ENCODE measurements around the gene DGKA. TPM values are rescaled to one million over a fixed set of nuclear protein-coding genes. Genes with fewer than 3 reads are reported as not detected.
"Not testable (repeated sequence)": the region's sequence is repeated elsewhere in the genome, so short reads cannot be mapped to it uniquely, and the experiment has no call there.

The DGKA gene
- total RNA-seq, 2 donors from 2014 or later = 74.9 to 161 TPM

DNA sequence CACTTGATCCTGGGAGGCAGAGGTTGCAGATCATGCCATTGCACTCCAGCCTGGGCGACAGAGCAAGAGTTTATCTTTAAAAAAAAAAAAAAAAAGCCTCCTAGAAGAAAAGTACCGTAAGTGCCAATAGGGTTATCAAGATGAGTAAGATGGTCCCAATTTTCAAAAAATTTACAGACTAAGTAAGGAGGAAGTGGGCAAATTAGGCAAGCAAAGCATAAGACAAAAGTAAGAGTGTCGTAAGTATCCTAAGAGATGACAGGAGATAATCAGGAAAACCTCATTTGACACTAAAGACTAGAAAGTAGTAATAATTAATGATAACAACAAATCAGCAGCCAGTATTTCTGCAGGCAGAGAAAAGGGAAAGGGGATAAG is 15.5 kb upstream of the DGKA start:
- H3K27me3 ChIP-seq (replicated peaks; ENCODE audit: insufficient read depth) = no peaks in the 10 kb centered on the region
- no peaks in the 10 kb centered on the region for H3K9me3 ChIP-seq
- H3K4me3 ChIP-seq = no peak overlapping the region
- WGBS = 86% methylated on average over 3 of the region's 3 CpGs
- TF ChIP-seq POLR2A (IDR thresholded peaks at IDR 0.05) (no peak), POLR2AphosphoS5 (IDR thresholded peaks at IDR 0.05) (no peak)
- TF ChIP-seq, protein P1, sequence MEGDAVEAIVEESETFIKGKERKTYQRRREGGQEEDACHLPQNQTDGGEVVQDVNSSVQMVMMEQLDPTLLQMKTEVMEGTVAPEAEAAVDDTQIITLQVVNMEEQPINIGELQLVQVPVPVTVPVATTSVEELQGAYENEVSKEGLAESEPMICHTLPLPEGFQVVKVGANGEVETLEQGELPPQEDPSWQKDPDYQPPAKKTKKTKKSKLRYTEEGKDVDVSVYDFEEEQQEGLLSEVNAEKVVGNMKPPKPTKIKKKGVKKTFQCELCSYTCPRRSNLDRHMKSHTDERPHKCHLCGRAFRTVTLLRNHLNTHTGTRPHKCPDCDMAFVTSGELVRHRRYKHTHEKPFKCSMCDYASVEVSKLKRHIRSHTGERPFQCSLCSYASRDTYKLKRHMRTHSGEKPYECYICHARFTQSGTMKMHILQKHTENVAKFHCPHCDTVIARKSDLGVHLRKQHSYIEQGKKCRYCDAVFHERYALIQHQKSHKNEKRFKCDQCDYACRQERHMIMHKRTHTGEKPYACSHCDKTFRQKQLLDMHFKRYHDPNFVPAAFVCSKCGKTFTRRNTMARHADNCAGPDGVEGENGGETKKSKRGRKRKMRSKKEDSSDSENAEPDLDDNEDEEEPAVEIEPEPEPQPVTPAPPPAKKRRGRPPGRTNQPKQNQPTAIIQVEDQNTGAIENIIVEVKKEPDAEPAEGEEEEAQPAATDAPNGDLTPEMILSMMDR (IDR thresholded peaks at IDR 0.05) = no peak
- H3K36me3 ChIP-seq = no peaks in the 10 kb centered on the region
- H3K27ac ChIP-seq = peak overlapping the region in 1 of 2 donors; percentile 49
- intact Hi-C loops (cut with DNase I) = no loop called here
- DNase-seq (ENCODE audit: low spot score) = no peak
- H3K4me1 ChIP-seq (replicated peaks) = no peaks in the 10 kb centered on the region

DNA sequence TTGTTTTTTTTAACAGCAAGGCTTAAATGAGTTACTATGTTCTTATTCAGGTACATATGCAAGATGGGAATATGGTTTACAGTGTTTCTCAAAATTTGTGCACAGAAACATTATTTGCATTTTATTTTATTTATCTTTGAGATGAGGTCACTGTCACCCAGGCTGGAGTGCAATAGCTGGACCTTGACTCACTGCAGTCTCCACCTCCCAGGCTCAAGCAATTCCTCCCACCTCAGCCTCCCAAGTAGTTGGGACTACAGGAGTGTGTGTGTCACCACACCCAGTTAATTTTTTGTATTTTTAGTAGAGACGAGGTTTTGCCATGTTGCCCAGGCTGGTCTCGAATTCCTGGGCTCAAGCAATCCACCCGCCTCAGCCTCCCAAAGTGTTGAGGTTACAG is 11.9 kb upstream of the DGKA start:
- H3K9me3 ChIP-seq; H3K27me3 ChIP-seq (replicated peaks; ENCODE audit: insufficient read depth); H3K36me3 ChIP-seq; DNase-seq (ENCODE audit: low spot score); H3K4me3 ChIP-seq; intact Hi-C loops (cut with DNase I): not testable (repeated sequence)
- 86% methylated on average over 3 of the region's 3 CpGs for WGBS
- peak overlapping the region; percentile 63 to 75 for H3K27ac ChIP-seq
- peaks cover 12% of the 10 kb centered on the region for H3K4me1 ChIP-seq (replicated peaks)

DNA sequence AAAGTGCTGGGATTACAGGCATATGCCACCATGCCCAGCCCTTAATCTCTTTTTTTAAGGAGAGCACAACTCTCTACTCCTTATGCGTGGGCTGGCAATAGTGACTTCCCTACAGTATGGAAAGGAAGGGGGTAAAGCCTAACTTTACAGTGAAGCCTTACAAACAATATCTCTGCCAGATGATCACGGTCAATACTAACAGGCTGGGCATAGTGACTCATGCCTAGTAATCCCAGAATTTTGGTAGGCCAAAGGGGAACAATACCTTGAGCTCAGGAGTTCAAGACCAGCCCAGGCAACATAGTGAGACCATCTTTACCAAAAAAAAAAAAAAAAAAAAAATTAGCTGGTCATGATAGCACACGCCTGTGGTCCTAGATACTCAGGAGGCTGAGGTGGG is 8.8 kb upstream of the DGKA start:
- no peaks in the 10 kb centered on the region for H3K36me3 ChIP-seq
- no peak for DNase-seq (ENCODE audit: low spot score)
- TF ChIP-seq POLR2AphosphoS5 (IDR thresholded peaks at IDR 0.05) (no peak), POLR2A (IDR thresholded peaks at IDR 0.05) (no peak)
- TF ChIP-seq, protein P1 (IDR thresholded peaks at IDR 0.05) = no peak
- H3K27ac ChIP-seq = peak overlapping the region; percentile 58 to 75
- peaks cover 12% of the 10 kb centered on the region for H3K4me1 ChIP-seq (replicated peaks)
- WGBS = 90% methylated on average over 3 of the region's 3 CpGs
- no peaks in the 10 kb centered on the region for H3K27me3 ChIP-seq (replicated peaks; ENCODE audit: insufficient read depth)
- intact Hi-C loops (cut with DNase I) = no loop called here
- no peaks in the 10 kb centered on the region for H3K9me3 ChIP-seq
- no peak overlapping the region for H3K4me3 ChIP-seq

DNA sequence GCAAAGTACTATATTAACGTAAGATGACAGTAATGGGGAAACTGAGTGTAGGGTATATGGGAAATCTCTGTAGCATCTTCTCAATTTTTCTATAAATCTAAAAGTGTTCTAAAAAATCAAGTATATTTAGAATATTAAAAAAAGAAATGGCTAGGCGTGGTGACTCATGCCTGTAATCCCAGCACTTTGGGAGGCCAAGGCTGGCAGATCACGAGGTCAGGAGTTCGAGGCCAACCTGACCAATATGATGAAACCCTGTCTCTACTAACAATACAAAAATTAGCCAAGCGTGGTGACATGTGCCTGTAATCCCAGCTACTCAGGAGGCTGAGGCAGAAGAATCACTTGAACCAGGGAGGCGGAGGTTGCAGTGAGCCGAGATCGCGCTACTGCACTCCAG is 7.3 kb upstream of the DGKA start:
- Histone ChIP-seq H3K27ac (peak overlapping the region in 1 of 2 donors; percentile 94), H3K4me1 (replicated peaks) (peaks cover 12% of the 10 kb centered on the region)
- WGBS = 97% methylated on average over 9 of the region's 9 CpGs
- H3K9me3 ChIP-seq; H3K27me3 ChIP-seq (replicated peaks; ENCODE audit: insufficient read depth); intact Hi-C loops (cut with DNase I); H3K4me3 ChIP-seq; H3K36me3 ChIP-seq; DNase-seq (ENCODE audit: low spot score): not testable (repeated sequence)

DNA sequence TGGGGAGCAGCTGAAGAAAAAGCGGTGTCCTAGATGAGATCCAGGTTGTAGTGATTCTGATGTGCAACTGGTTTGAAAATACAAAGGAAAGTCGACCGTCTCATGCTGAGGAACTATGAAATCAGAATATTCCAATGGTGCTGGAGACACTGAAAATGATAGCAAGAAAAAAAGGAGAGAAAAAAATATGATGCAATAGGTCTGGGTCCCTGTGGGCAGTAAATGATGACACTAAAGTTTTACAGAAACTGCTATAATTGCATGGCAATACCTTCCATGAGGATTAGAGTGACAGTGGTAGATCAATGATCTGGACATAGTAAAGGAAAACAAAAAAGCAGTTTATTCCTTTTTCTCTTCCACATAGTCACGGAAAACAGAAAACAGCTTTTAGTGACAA is 5.6 kb upstream of the DGKA start:
- peaks cover 12% of the 10 kb centered on the region for H3K4me1 ChIP-seq (replicated peaks)
- TF ChIP-seq POLR2AphosphoS5 (IDR thresholded peaks at IDR 0.05) (no peak), POLR2A (IDR thresholded peaks at IDR 0.05) (no peak)
- TF ChIP-seq, protein P1 (IDR thresholded peaks at IDR 0.05) = no peak
- H3K36me3 ChIP-seq = no peaks in the 10 kb centered on the region
- H3K9me3 ChIP-seq = no peaks in the 10 kb centered on the region
- intact Hi-C loops (cut with DNase I) = loop anchor here (5.0 kb wide), 2 partner anchors 108 to 198 kb away; partner anchors contain the start of genes CD63, ORMDL2 and SARNP
- no peaks in the 10 kb centered on the region for H3K27me3 ChIP-seq (replicated peaks; ENCODE audit: insufficient read depth)
- peak overlapping the region; percentile 94 to 97 for H3K27ac ChIP-seq
- peak overlapping the region in 1 of 2 donors; percentile 73 for H3K4me3 ChIP-seq
- DNase-seq (ENCODE audit: low spot score) = no peak
- 82% methylated on average over 4 of the region's 4 CpGs for WGBS

DNA sequence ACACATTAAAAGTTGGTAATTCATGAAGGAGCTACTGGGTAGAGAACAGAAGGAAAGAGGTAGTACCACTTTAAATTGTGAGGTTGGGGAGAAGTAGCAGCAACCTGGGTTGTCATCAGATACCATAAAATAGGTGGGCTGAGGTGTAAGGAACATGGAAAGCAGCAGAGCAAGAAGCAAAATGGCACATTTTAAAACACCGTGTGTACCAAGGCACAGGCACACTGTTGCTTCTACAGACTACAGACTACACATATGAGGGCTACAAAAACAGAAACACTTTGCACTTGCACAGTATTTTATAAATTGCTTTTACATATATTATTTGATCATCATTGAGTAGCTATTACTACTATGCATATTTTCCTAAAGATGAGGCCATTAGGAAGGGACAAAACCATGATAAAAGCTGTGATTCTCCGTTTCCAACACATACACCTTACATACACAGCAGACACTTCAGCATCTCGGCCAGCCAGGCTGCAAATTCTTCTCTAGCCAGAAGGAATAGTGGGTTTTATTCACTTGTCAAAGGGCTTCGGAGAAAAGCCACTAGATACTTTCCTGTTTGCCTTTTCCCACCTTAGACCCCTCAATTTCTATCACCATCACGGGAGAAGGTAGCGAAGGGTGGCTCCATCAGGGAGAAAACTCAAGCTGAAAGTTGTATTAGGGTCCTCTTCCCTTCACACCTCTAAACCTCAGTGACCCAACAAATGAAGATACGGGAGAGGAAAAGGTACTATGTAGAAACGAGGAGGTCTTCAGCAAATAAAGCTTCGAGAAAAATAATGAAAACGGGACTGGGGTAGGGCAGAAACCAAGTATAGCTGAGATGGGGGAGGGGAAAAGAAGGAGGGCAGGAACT is 4.9 kb upstream of the DGKA start:
- intact Hi-C loops (cut with DNase I) = loop anchor here (2.0 to 5.0 kb wide), 3 partner anchors 95 to 199 kb away; partner anchors contain the start of genes CD63, ORMDL2 and SARNP

More for the DNA sequence above, 4.9 kb upstream of the DGKA start:
- no peak for DNase-seq (ENCODE audit: low spot score)
- H3K9me3 ChIP-seq = no peaks in the 10 kb centered on the region
- H3K36me3 ChIP-seq = no peaks in the 10 kb centered on the region
- peak overlapping the region; percentile 94 to 97 for H3K27ac ChIP-seq
- H3K4me3 ChIP-seq = peak overlapping the region; percentile 73 to 93
- TF ChIP-seq, protein P1 (IDR thresholded peaks at IDR 0.05) = no peak
- no peak for TF ChIP-seq POLR2A (IDR thresholded peaks at IDR 0.05)
- no peak for TF ChIP-seq POLR2AphosphoS5 (IDR thresholded peaks at IDR 0.05)
- 7% methylated on average over 10 of the region's 10 CpGs for WGBS
- H3K4me1 ChIP-seq (replicated peaks) = peaks cover 7% of the 10 kb centered on the region
- no peaks in the 10 kb centered on the region for H3K27me3 ChIP-seq (replicated peaks; ENCODE audit: insufficient read depth)

All from prostate gland (tissue), 2 donors.